Neural cell (in vitro differentiated cells): ENCODE results near the gene RAPGEF5. TPM values are rescaled to one million over a fixed set of nuclear protein-coding genes. Genes with fewer than 3 reads are reported as not detected.

ENCODE experiments used
- H2AFZ ChIP-seq: fragments of 200-600, 300-800 bp; sonication (generic), shearing (Covaris generic); 2 replicates; pipeline ENCODE4 v1.6.0; 2014; ENCODE audit warnings: low read depth, mild to moderate bottlenecking, antibody characterized with exemption, low read length, moderate library complexity
- H3F3A ChIP-seq: fragments of 200-600 bp; shearing (Covaris generic); 2 replicates; pipeline ENCODE4 v1.6.1; 2016; ENCODE audit warnings: mild to moderate bottlenecking, moderate library complexity, mixed read lengths, antibody characterized with exemption, low read length; ENCODE audit not compliant: insufficient read depth, poor library complexity, severe bottlenecking
- H3K27ac ChIP-seq: fragments of 200-600, 300-800 bp; sonication (generic), shearing (Covaris generic); 2 replicates; pipeline ENCODE4 v1.5.1; 2014; ENCODE audit warnings: mild to moderate bottlenecking, low read length, moderate library complexity
- H3K27me3 ChIP-seq: fragments of 300-800, 200-600 bp; sonication (generic), shearing (Covaris generic); 2 replicates; pipeline ENCODE4 v1.6.0; 2014; ENCODE audit warnings: mild to moderate bottlenecking, low read depth, low read length, moderate library complexity; ENCODE audit not compliant: insufficient read depth
- H3K36me3 ChIP-seq: fragments of 300-800, 200-600 bp; sonication (generic), shearing (Covaris generic); 2 replicates; pipeline ENCODE4 v1.5.1; 2014; ENCODE audit warnings: mild to moderate bottlenecking, antibody characterized with exemption, low read length, moderate library complexity; ENCODE audit not compliant: insufficient read depth
- H3K4me2 ChIP-seq: fragments of 300-800, 200-600 bp; sonication (generic), shearing (Covaris generic); 2 replicates; pipeline ENCODE4 v1.6.0; 2014; ENCODE audit warnings: mild to moderate bottlenecking, low read length
- H3K4me3 ChIP-seq: fragments of 300-800, 200-600 bp; sonication (generic), shearing (Covaris generic); 2 replicates; pipeline ENCODE4 v1.5.1; 2014; ENCODE audit warnings: mild to moderate bottlenecking, low read length, moderate library complexity
- H3K79me2 ChIP-seq: fragments of 200-600 bp; shearing (Covaris generic); replicated peaks from 2 replicates; pipeline ENCODE4 v1.6.0; 2014; ENCODE audit warnings: mild to moderate bottlenecking, low read length, moderate library complexity; ENCODE audit not compliant: insufficient read depth
- H3K9ac ChIP-seq: fragments of 300-800, 200-600 bp; sonication (generic), shearing (Covaris generic); 2 replicates; pipeline ENCODE4 v1.6.1; 2016; ENCODE audit warnings: mild to moderate bottlenecking, low read length, mixed read lengths
- H3K9me2 ChIP-seq: fragments of 200-600 bp; shearing (Covaris generic); 2 replicates; pipeline ENCODE4 v1.6.1; 2016; ENCODE audit warnings: mild to moderate bottlenecking, low read length, mixed read lengths; ENCODE audit not compliant: insufficient read depth
- H3K9me3 ChIP-seq: fragments of 200-600, 300-800 bp; sonication (generic), shearing (Covaris generic); 2 replicates; pipeline ENCODE4 v1.6.1; 2016; ENCODE audit warnings: mild to moderate bottlenecking, mixed run types, low read length, moderate library complexity, mixed read lengths
- H4K20me1 ChIP-seq: fragments of 200-600 bp; shearing (Covaris generic); 2 replicates; pipeline ENCODE4 v1.6.1; 2016; ENCODE audit warnings: mild to moderate bottlenecking, mixed run types; ENCODE audit not compliant: insufficient read depth
- CTCF ChIP-seq: fragments of 450-650 bp; IDR thresholded peaks from 2 replicates; pipeline ENCODE4 v1.5.1; 2014; ENCODE audit warnings: antibody characterized with exemption, mild to moderate bottlenecking, moderate library complexity; ENCODE audit not compliant: poor library complexity, severe bottlenecking
- EP300 ChIP-seq: fragments of 450-650 bp; conservative IDR thresholded peaks from 2 replicates; pipeline ENCODE4 v1.6.1; 2014; ENCODE audit warnings: antibody characterized with exemption, mild to moderate bottlenecking, moderate library complexity; ENCODE audit not compliant: poor library complexity, severe bottlenecking
- EZH2 ChIP-seq: fragments of 200-600, 300-800 bp; shearing (Covaris generic), sonication (generic); IDR thresholded peaks from 2 replicates; pipeline ENCODE4 v1.6.1; 2014; ENCODE audit warnings: antibody characterized with exemption, low read length, borderline replicate concordance, mild to moderate bottlenecking; ENCODE audit not compliant: insufficient read depth, poor library complexity, severe bottlenecking
- MXI1 ChIP-seq: fragments of 450-650 bp; conservative IDR thresholded peaks from 2 replicates; pipeline ENCODE4 v1.6.1; 2014; ENCODE audit warnings: antibody characterized with exemption, mild to moderate bottlenecking; ENCODE audit not compliant: poor library complexity, severe bottlenecking
- POLR2AphosphoS5 ChIP-seq: IDR thresholded peaks from 2 replicates; pipeline ENCODE4 v1.6.1; 2012
- RAD21 ChIP-seq: fragments of 450-650 bp; conservative IDR thresholded peaks from 2 replicates; pipeline ENCODE4 v1.6.1; 2014; ENCODE audit warnings: antibody characterized with exemption, mild to moderate bottlenecking, moderate library complexity
- REST ChIP-seq: IDR thresholded peaks from 2 replicates; pipeline ENCODE4 v1.6.1; 2012; ENCODE audit warnings: borderline replicate concordance
- SMC3 ChIP-seq: fragments of 450-650 bp; conservative IDR thresholded peaks from 2 replicates; pipeline ENCODE4 v1.6.1; 2014; ENCODE audit warnings: antibody characterized with exemption, mild to moderate bottlenecking, moderate library complexity; ENCODE audit not compliant: poor library complexity
- TAF1 ChIP-seq: IDR thresholded peaks from 2 replicates; pipeline ENCODE4 v1.6.1; 2012; ENCODE audit warnings: low read depth
- polyA plus RNA-seq: library from polyadenylated mRNA; depleted of rRNA; stranded (reverse); fragments of >200 nt; gene quantifications from 2 replicates; pipeline ENCODE4 v1.2.3, GENCODE V29; 2014

Gene RAPGEF5
- polyA plus RNA-seq, 1 donor from 2014 or later = 48.0 TPM

DNA sequence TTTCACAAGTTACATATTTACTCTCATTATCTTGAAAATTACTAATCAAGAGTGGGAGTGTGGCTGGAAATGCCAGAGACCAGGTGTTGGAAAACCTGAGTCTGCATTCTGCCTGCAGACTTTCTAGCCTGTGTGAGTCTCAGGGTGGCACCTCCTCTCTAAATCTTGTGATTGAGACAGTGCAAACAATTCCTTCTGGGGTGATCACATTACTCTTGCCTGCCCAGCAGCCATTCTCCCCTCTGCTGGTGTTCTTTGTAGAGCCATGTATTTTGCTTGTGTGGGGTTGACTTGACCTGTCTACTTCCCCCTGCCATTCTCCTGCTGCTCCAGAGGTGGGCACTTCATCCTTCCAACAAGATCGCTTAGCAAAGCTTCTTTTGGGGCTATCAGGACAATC, 101.1 kb downstream of the RAPGEF5 start:
- H3K9ac ChIP-seq = no peak overlapping the region
- H2AFZ ChIP-seq = no peak overlapping the region
- no peaks in the 10 kb centered on the region for H3K79me2 ChIP-seq
- no peak overlapping the region for H3K4me3 ChIP-seq
- H3K4me2 ChIP-seq = no peak overlapping the region
- H3K9me3 ChIP-seq = no peaks in the 10 kb centered on the region
- TF ChIP-seq RAD21 (no peak), MXI1 (no peak), TAF1 (no peak), SMC3 (no peak), EP300 (no peak), CTCF (no peak), EZH2 (no peak), REST (no peak), POLR2AphosphoS5 (no peak)
- no peaks in the 10 kb centered on the region for H4K20me1 ChIP-seq
- H3K27ac ChIP-seq = no peak overlapping the region
- no peaks in the 10 kb centered on the region for H3K36me3 ChIP-seq
- H3K9me2 ChIP-seq = no peaks in the 10 kb centered on the region
- H3K27me3 ChIP-seq = no peaks in the 10 kb centered on the region
- H3F3A ChIP-seq = no peaks in the 10 kb centered on the region

GRCh38 chr7:22255342-22255741, 101.6 kb downstream of the RAPGEF5 start:
- no peak overlapping the region for H3K27ac ChIP-seq
- H3K9me2 ChIP-seq = no peaks in the 10 kb centered on the region

More at GRCh38 chr7:22255342-22255741, 101.6 kb downstream of the RAPGEF5 start:
- Histone ChIP-seq H3K36me3 (no peaks in the 10 kb centered on the region), H4K20me1 (no peaks in the 10 kb centered on the region), H3K9ac (no peak overlapping the region), H3K9me3 (no peaks in the 10 kb centered on the region), H3K4me3 (no peak overlapping the region), H3K79me2 (no peaks in the 10 kb centered on the region), H3K27me3 (no peaks in the 10 kb centered on the region), H2AFZ (no peak overlapping the region), H3F3A (no peaks in the 10 kb centered on the region), H3K4me2 (no peak overlapping the region)
- TF ChIP-seq MXI1 (no peak), SMC3 (no peak), EZH2 (no peak), POLR2AphosphoS5 (no peak)
